H1 (cell line): ENCODE data around the gene TSC1. TPM values are rescaled to one million over a fixed set of nuclear protein-coding genes. Genes with fewer than 3 reads are reported as not detected.

Experiments
- CTCF ChIA-PET: fragments of 300-600 bp; sonication (Branson Sonifier 250); formaldehyde crosslinking; loops from one replicate; lab custom pipeline; 2021; ENCODE audit not compliant: partially characterized antibody; lab: Charles Lee
- POLR2A ChIA-PET: fragments of 300-600 bp; sonication (Branson Sonifier 250); formaldehyde crosslinking; loops from one replicate; lab custom pipeline; 2021; ENCODE audit warnings: inconsistent platforms; ENCODE audit not compliant: partially characterized antibody; lab: Charles Lee
- DNase-seq, 2 experiments: peaks; one replicate each; pipeline versions ENCODE4 v3.0.0 to v3.0.0-alpha.2; 2010 to 2022; ENCODE audit warnings: low spot score in 2 of 2, low read depth in 1 of 2, mixed read lengths in 1 of 2
- FAIRE-seq: peaks from 2 replicates; lab custom pipeline; 2011; peaks lifted over from hg19 to GRCh38; lab: Jason Lieb, UNC
- H2AFZ ChIP-seq: 2 replicates; pipeline ENCODE4 v1.8.1; 2012; ENCODE audit warnings: low read length, inconsistent platforms
- H2AK5ac ChIP-seq: 2 replicates; pipeline ENCODE4 v1.6.1; 2013; ENCODE audit warnings: low read depth, low read length
- H2BK120ac ChIP-seq: replicated peaks from 2 replicates; pipeline ENCODE3; 2013; ENCODE audit warnings: low read depth, low read length, inconsistent platforms
- H2BK12ac ChIP-seq: 2 replicates; pipeline ENCODE4 v1.6.1; 2013; ENCODE audit warnings: low read depth, low read length
- H2BK15ac ChIP-seq: 2 replicates; pipeline ENCODE4 v1.6.1; 2013; ENCODE audit warnings: low read length
- H2BK20ac ChIP-seq: 2 replicates; pipeline ENCODE4 v1.6.1; 2013; ENCODE audit warnings: low read length
- H2BK5ac ChIP-seq: 2 replicates; pipeline ENCODE4 v1.6.1; 2013; ENCODE audit warnings: low read depth, low read length
- H3K14ac ChIP-seq: 2 replicates; pipeline ENCODE4 v1.6.1; 2013; ENCODE audit warnings: inconsistent platforms; ENCODE audit not compliant: insufficient read length
- H3K18ac ChIP-seq: 2 replicates; pipeline ENCODE4 v1.6.1; 2013; ENCODE audit warnings: low read length; ENCODE audit errors: extremely low read depth
- H3K23ac ChIP-seq: 2 replicates; pipeline ENCODE4 v1.6.1; 2013; ENCODE audit warnings: inconsistent platforms; ENCODE audit not compliant: insufficient read length
- H3K23me2 ChIP-seq: 2 replicates; pipeline ENCODE4 v1.6.1; 2013; ENCODE audit warnings: low read depth, low read length
- H3K27ac ChIP-seq: 2 replicates; pipeline ENCODE4 v1.6.1; 2011; ENCODE audit warnings: low read depth, low read length, inconsistent platforms
- H3K27me3 ChIP-seq, 4 experiments: replicated peaks in 1 of 4; 1 replicate in 1 of 4; 2 replicates in 3 of 4; pipeline versions ENCODE4 v1.6.1 to v1.8.1; 2011 to 2013; ENCODE audit warnings: low read length in 3 of 4, mild to moderate bottlenecking in 3 of 4, inconsistent platforms in 2 of 4, mixed read lengths in 2 of 4, moderate library complexity in 1 of 4; ENCODE audit not compliant: control insufficient read depth in 3 of 4, insufficient read depth in 3 of 4; ENCODE audit errors: extremely low read depth in 1 of 4
- H3K36me3 ChIP-seq, 4 experiments: 2 replicates each; pipeline versions ENCODE4 v1.6.1 to v1.8.1; 2011 to 2013; ENCODE audit warnings: mild to moderate bottlenecking in 4 of 4, low read length in 3 of 4, moderate library complexity in 2 of 4, control low read depth in 1 of 4, inconsistent platforms in 1 of 4; ENCODE audit not compliant: insufficient read depth in 4 of 4, control insufficient read depth in 2 of 4
- H3K4ac ChIP-seq: replicated peaks from 2 replicates; pipeline ENCODE3; 2013; ENCODE audit warnings: low read length, low read depth, mixed read lengths, inconsistent platforms; ENCODE audit not compliant: insufficient read length
- H3K4me1 ChIP-seq, 4 experiments: replicated peaks in 1 of 4; 1 replicate in 1 of 4; 2 replicates in 3 of 4; pipeline versions ENCODE4 v1.6.1 to v1.8.1; 2011 to 2013; ENCODE audit warnings: low read length in 3 of 4, inconsistent platforms in 2 of 4, mixed read lengths in 1 of 4; ENCODE audit not compliant: insufficient read depth in 4 of 4, control insufficient read depth in 3 of 4
- H3K4me2 ChIP-seq, 2 experiments: 2 replicates each; pipeline versions ENCODE4 v1.6.1 to v1.8.1; 2011 to 2013; ENCODE audit warnings: low read depth in 2 of 2, low read length in 2 of 2, control low read depth in 1 of 2, inconsistent platforms in 1 of 2, mild to moderate bottlenecking in 1 of 2; ENCODE audit not compliant: insufficient read depth in 1 of 2
- H3K4me3 ChIP-seq, 4 experiments: fragments of 200-600, 300-600 bp in 1 of 4; sonication (generic), shearing (Covaris generic), sonication (Bioruptor Twin) in 1 of 4; 2 replicates each; pipeline versions ENCODE4 v1.5.1 to v1.8.1; 2011 to 2016; ENCODE audit warnings: low read length in 4 of 4, low read depth in 3 of 4, control low read depth in 2 of 4, inconsistent platforms in 2 of 4, mild to moderate bottlenecking in 2 of 4, mixed read lengths in 1 of 4, moderate library complexity in 1 of 4; ENCODE audit not compliant: insufficient read depth in 2 of 4; ENCODE audit errors: extremely low read depth in 1 of 4
- H3K56ac ChIP-seq: replicated peaks from 2 replicates; pipeline ENCODE3; 2013; ENCODE audit warnings: low read depth, mild to moderate bottlenecking, mixed read lengths, low read length, inconsistent platforms; ENCODE audit not compliant: insufficient read length
- H3K79me1 ChIP-seq: 2 replicates; pipeline ENCODE4 v1.6.1; 2013; ENCODE audit warnings: low read depth, low read length, control low read depth
- H3K79me2 ChIP-seq, 2 experiments: 2 replicates each; pipeline versions ENCODE4 v1.6.1 to v1.8.1; 2012 to 2013; ENCODE audit warnings: low read length in 2 of 2, mild to moderate bottlenecking in 2 of 2, inconsistent platforms in 1 of 2; ENCODE audit not compliant: insufficient read depth in 2 of 2, control insufficient read depth in 1 of 2
- H3K9ac ChIP-seq, 4 experiments: replicated peaks in 1 of 4; 1 replicate in 1 of 4; 2 replicates in 3 of 4; pipeline versions ENCODE4 v1.6.1 to v1.8.1; 2011 to 2013; ENCODE audit warnings: low read depth in 3 of 4, low read length in 3 of 4, control low read depth in 2 of 4, mild to moderate bottlenecking in 2 of 4, moderate library complexity in 2 of 4, inconsistent platforms in 1 of 4; ENCODE audit errors: extremely low read depth in 1 of 4
- H3K9me3 ChIP-seq, 2 experiments: 2 replicates each; pipeline versions ENCODE4 v1.6.1 to v1.8.1; 2012 to 2013; ENCODE audit warnings: mild to moderate bottlenecking in 2 of 2, moderate library complexity in 2 of 2, control low read depth in 1 of 2, inconsistent platforms in 1 of 2, low read depth in 1 of 2, low read length in 1 of 2, mixed read lengths in 1 of 2; ENCODE audit not compliant: insufficient read depth in 2 of 2
- H4K20me1 ChIP-seq, 2 experiments: replicated peaks in 1 of 2; 2 replicates each; pipeline versions ENCODE3 to v1.8.1; 2011 to 2013; ENCODE audit warnings: inconsistent platforms in 2 of 2, low read length in 2 of 2, mild to moderate bottlenecking in 1 of 2; ENCODE audit not compliant: insufficient read depth in 2 of 2, control insufficient read depth in 1 of 2
- H4K5ac ChIP-seq: 2 replicates; pipeline ENCODE4 v1.6.1; 2013; ENCODE audit warnings: low read length, low read depth, mixed read lengths, inconsistent platforms; ENCODE audit not compliant: insufficient read length
- H4K8ac ChIP-seq: 2 replicates; pipeline ENCODE4 v1.8.0; 2013; ENCODE audit warnings: mild to moderate bottlenecking, moderate library complexity, low read length, inconsistent platforms; ENCODE audit not compliant: insufficient read depth; ENCODE audit errors: extremely low read depth
- H4K91ac ChIP-seq: replicated peaks from 2 replicates; pipeline ENCODE3; 2013; ENCODE audit warnings: low read length, mixed read lengths, inconsistent platforms; ENCODE audit not compliant: insufficient read length
- CTCF ChIP-seq, 3 experiments: IDR thresholded peaks; 1 replicate in 2 of 3; 2 replicates in 1 of 3; pipeline versions ENCODE4 v1.5.1 to v1.6.1; 2011; ENCODE audit warnings: low read length in 3 of 3, mild to moderate bottlenecking in 3 of 3, inconsistent platforms in 2 of 3, low read depth in 1 of 3, moderate library complexity in 1 of 3; ENCODE audit not compliant: insufficient read depth in 1 of 3; ENCODE audit errors: control extremely low read depth in 1 of 3
- EP300 ChIP-seq, 2 experiments: IDR thresholded peaks; 1 replicate in 1 of 2; 2 replicates in 1 of 2; pipeline ENCODE4 v1.6.1; 2011 to 2012; ENCODE audit warnings: low read depth in 2 of 2, low read length in 2 of 2, mild to moderate bottlenecking in 2 of 2, borderline replicate concordance in 1 of 2, inconsistent platforms in 1 of 2, moderate library complexity in 1 of 2
- EZH2 ChIP-seq: fragments of 200-600 bp; sonication (generic); IDR thresholded peaks from 2 replicates; pipeline ENCODE4 v1.7.1; 2012; ENCODE audit warnings: low read depth, mild to moderate bottlenecking, moderate library complexity, low read length, inconsistent platforms; ENCODE audit not compliant: severe bottlenecking
- FOSL1 ChIP-seq: IDR thresholded peaks from 2 replicates; pipeline ENCODE4 v1.6.1; 2011; ENCODE audit warnings: mild to moderate bottlenecking, low read depth, low read length, moderate library complexity; ENCODE audit not compliant: insufficient read depth
- NRF1 ChIP-seq: IDR thresholded peaks from 2 replicates; pipeline ENCODE4 v1.6.1; 2011; ENCODE audit warnings: mild to moderate bottlenecking, low read depth, low read length, improper control_type of control experiment
- RNF2 ChIP-seq: fragments of 200-900, 300-1000 bp; sonication (generic); IDR thresholded peaks from 2 replicates; pipeline ENCODE4 v1.7.1; 2016; ENCODE audit warnings: borderline replicate concordance, low read depth, mild to moderate bottlenecking, antibody characterized with exemption, low read length; ENCODE audit not compliant: poor library complexity, severe bottlenecking; ENCODE audit errors: missing control alignments
- SP1 ChIP-seq: IDR thresholded peaks from 2 replicates; pipeline ENCODE4 v1.6.1; 2011; ENCODE audit warnings: low read depth, low read length
- WGBS, 2 experiments: shearing (Covaris generic) in 1 of 2; methylation state at CpG; one replicate each; pipeline versions ENCODE4 v1.1.6 to v1.1.7; 2013 to 2015; ENCODE audit warnings: low lambda C conversion rate in 2 of 2, mixed read lengths in 2 of 2, inconsistent platforms in 1 of 2, low coverage in 1 of 2, missing lambda C conversion rate in 1 of 2; ENCODE audit not compliant: insufficient replicate concordance in 2 of 2, insufficient coverage in 1 of 2, insufficient read length in 1 of 2; ENCODE audit errors: extremely low coverage in 1 of 2, missing lambda C conversion rate in 1 of 2; 5-methylcytosine and 5-hydroxymethylcytosine counted together
- polyA plus RNA-seq, 7 experiments: library from polyadenylated mRNA; depleted of rRNA in 3 of 7; stranded (reverse) in 5 of 7; unstranded in 2 of 7; fragments of >200 nt in 5 of 7; fragments of 200-250 nt in 2 of 7; gene quantifications; 1 replicate in 5 of 7; 2 replicates in 1 of 7; 4 replicates in 1 of 7; pipeline versions ENCODE4 v1.2.1 to v1.2.3, GENCODE V29; 2011 to 2013; ENCODE audit warnings: missing spikeins in 2 of 7, mixed read lengths in 2 of 7
- total RNA-seq: library from RNA; stranded (reverse); fragmentation: NEBNext Ultra II Directional; extraction: Animal tissue kit (Norgen Biotek cat#: 25700); gene quantifications from 2 replicates; pipeline ENCODE4 v1.2.1, GENCODE V29; 2021

TSC1 gene
- total and polyA plus RNA-seq, 2 of the 8 experiments (the other 6 are each of a cell fraction or from before 2014, with no cell fraction given): 37.2 to 46.0 TPM

DNA sequence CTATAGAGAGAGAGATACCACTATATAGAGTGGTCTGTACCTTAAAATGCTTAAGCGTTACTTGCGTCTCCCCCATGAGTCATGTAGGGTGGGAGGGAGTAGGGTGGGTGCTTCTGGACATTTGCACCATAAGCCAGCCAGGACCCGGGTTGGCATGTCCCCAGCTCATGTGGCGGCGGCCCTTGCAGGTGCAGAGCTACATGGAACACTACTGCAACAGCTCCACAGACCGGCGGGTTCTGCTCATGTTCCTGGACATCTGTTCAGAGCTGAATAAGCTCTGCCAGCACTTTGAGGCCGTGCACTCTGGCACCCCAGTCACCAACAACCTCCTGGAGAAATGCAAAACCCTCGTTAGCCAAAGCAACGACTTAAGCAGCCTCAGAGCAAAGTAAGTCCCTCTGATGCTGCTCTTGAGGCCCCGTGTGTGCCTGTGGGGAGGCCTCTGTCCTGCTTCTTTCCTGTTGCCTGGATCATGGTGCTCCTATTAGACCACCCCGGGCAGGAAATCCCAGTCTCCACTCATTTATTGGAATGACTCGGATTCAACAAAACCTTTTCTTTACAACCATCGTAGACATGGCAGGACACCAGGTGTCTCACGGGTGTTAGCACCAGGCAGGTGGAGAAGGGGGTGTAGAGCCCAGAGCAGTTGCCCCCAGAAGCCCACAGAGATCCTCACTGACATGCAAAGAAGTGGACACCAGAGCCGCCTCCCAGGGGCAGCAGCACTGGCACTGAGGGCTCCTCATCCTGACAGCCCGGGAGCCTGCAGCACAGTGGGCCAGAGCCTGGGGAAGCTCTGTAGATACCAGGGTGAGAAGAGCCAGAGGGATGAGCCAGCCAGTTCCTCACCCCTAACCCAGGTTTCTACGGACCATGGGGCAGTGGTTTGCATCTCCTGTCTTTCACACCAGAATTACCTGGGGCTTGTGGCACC is 57.0 kb downstream of the TSC1 start:
- no peaks in the 10 kb centered on the region for H3K79me2 ChIP-seq
- no peaks in the 10 kb centered on the region for H3K79me1 ChIP-seq
- H3K14ac ChIP-seq: no peak overlapping the region
- no peak overlapping the region for H3K9ac ChIP-seq
- no peak overlapping the region for H3K23ac ChIP-seq
- no peak overlapping the region for H3K4ac ChIP-seq
- POLR2A ChIA-PET: no interaction called here
- no peaks in the 10 kb centered on the region; a peak in 1 of 7 replicates for H3K4me1 ChIP-seq
- no peak overlapping the region for H3K27ac ChIP-seq
- no peak overlapping the region for H2AK5ac ChIP-seq
- DNase-seq: no peak
- no peaks in the 10 kb centered on the region; a peak in 1 of 7 replicates for H3K27me3 ChIP-seq
- no peaks in the 10 kb centered on the region for H3K9me3 ChIP-seq
- H3K23me2 ChIP-seq: no peaks in the 10 kb centered on the region
- no peak for FAIRE-seq
- no peak overlapping the region for H4K8ac ChIP-seq
- CTCF ChIA-PET: interaction anchor here (0.5 to 15.0 kb wide), 3 partner anchors 9 to 26 kb away, joined by 4 to 115 read pairs (median 4); no protein-coding TSS in a partner anchor
- H2BK120ac ChIP-seq: no peak overlapping the region
- no peak overlapping the region for H2AFZ ChIP-seq
- no peak overlapping the region for H2BK15ac ChIP-seq
- H3K4me2 ChIP-seq: no peak overlapping the region
- no peak overlapping the region for H4K5ac ChIP-seq
- H3K18ac ChIP-seq: no peak overlapping the region
- H4K20me1 ChIP-seq: peaks cover 0 to 4% of the 10 kb centered on the region in 2 experiments
- H2BK20ac ChIP-seq: no peak overlapping the region
- WGBS, 2 experiments: 88% methylated on average over 18 of the region's 18 CpGs; no CpG with 5 or more reads in 1 of the 2 experiments
- H4K91ac ChIP-seq: no peak overlapping the region
- no peak overlapping the region for H2BK5ac ChIP-seq
- H2BK12ac ChIP-seq: no peak overlapping the region
- H3K36me3 ChIP-seq: no peaks in the 10 kb centered on the region
- H3K4me3 ChIP-seq: no peak overlapping the region
- H3K56ac ChIP-seq: no peak overlapping the region
- TF ChIP-seq NRF1 (no peak), EP300 (IDR thresholded peaks at IDR 0.05; ENCODE audit: borderline replicate concordance in 1 of 2, low read depth in 2 of 2, low read length in 2 of 2) (no peak), SP1 (no peak), EZH2 (no peak), CTCF (IDR thresholded peaks at IDR 0.05; ENCODE audit: control extremely low read depth in 1 of 3, insufficient read depth in 1 of 3, low read depth in 1 of 3, low read length in 3 of 3) (no peak), FOSL1 (no peak), RNF2 (no peak)
